Measurements from ENCODE around the gene B3GLCT.

Gene B3GLCT

DNA sequence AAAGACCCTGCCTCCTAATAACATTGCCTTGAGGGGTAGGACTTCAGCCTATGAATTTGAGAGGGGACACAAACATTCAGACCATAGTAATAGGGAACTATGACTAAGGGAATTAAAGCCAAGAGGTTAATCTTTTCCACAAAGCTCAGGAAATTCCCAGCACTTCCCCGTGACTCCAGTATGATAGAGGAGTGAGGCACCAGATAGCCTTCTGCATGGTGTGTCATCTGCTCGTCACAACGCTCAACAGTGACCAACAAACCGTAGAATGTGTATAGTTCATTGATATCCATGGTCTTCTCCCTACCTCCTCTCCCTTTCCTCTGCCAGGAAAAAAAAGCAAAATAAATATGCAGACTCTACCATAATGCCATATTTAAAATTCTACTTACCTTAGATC, 64.4 kb downstream of the B3GLCT start:
- TF ChIP-seq, protein P1, sequence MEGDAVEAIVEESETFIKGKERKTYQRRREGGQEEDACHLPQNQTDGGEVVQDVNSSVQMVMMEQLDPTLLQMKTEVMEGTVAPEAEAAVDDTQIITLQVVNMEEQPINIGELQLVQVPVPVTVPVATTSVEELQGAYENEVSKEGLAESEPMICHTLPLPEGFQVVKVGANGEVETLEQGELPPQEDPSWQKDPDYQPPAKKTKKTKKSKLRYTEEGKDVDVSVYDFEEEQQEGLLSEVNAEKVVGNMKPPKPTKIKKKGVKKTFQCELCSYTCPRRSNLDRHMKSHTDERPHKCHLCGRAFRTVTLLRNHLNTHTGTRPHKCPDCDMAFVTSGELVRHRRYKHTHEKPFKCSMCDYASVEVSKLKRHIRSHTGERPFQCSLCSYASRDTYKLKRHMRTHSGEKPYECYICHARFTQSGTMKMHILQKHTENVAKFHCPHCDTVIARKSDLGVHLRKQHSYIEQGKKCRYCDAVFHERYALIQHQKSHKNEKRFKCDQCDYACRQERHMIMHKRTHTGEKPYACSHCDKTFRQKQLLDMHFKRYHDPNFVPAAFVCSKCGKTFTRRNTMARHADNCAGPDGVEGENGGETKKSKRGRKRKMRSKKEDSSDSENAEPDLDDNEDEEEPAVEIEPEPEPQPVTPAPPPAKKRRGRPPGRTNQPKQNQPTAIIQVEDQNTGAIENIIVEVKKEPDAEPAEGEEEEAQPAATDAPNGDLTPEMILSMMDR (IDR thresholded peaks at IDR 0.05): no peak

DNA sequence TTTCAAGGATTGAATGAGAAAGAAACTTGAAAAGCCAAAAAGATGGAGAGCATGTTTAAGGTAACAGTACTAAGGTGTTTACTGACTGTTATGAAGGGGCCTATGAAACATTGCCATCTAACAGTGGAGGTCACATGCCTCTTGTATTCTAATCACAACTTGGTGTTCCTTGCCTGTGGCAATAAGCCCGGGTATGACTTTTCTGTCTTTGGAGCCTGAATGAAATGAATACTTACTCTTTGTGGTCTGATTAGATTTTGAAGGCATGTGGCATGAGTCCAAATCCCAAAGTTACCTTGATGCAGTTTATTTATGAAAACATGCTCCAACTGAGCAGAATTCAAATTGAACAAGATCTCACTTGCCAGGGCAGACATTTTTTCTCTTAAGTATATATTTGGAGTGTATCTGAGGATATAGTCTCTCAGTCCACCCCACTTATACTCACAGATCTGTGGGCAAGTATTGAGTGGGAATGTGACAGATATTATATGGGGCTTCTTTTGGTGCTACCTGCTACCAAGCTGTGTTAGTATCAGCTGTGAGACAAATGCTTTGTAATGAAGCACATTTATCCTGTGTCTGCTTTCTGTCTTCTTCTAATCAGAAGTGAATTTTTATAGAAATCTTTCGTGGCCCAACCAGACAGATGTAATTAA, 67.5 kb downstream of the B3GLCT start:
- TF ChIP-seq, protein P1 (IDR thresholded peaks at IDR 0.05): no peak

DNA sequence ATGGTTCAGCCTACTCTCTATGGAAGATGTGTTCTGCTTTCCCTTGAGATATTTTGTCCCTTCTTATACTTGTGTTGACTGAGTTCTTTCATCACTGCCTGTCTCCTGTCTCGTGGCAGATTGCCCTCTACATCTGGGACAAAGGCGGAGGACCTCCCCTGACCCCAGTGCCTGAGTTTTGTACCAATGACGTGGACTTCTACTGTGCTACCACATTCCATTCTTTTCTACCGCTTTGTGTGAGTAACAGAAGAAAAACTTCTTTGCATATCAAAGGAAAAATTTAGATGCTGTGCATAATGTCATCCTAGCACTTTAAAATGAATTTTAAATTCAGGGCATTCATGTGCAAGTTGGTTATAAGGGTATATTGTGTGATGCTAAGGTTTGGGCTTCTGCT, 74.6 kb downstream of the B3GLCT start:
- TF ChIP-seq, protein P1 (IDR thresholded peaks at IDR 0.05): no peak

DNA sequence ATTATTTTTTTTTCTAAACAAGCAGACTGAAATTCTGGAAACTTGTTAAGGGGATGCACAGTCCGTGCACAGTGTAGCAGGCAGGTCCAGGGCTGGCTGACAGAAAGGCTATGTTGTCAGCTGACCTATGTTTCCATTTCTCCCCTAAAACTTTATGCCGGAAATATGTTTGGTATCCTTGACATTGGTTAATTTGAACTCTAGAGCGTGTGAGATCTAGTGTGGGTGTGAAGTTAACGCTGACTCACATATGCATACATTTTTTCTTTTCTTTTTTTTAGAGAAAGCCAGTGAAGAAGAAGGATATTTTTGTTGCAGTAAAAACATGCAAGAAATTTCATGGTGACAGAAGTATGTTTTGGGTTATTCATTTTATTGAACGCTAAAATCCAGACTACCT, 76.6 kb downstream of the B3GLCT start:
- TF ChIP-seq, protein P1 (IDR thresholded peaks at IDR 0.05): no peak

DNA sequence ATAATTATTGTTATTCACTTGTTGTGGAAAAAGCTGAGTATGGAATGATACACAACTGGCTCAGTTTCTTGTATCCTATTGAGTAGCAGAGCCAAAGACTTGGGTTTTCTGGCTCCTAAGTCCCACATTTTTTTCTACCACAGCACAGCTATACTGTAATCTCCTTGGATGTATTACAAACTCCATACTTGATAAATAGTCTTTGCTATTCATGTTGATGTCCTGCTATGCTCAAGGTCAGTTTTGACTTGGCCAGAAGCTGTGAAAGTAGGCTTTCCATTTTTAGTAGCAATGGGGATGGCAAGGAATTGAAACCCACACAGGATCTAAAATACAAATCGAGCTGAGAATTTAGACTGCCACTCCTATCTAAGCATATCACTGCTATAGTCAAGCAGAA, 79.1 kb downstream of the B3GLCT start:
- TF ChIP-seq, protein P1 (IDR thresholded peaks at IDR 0.05): no peak

DNA sequence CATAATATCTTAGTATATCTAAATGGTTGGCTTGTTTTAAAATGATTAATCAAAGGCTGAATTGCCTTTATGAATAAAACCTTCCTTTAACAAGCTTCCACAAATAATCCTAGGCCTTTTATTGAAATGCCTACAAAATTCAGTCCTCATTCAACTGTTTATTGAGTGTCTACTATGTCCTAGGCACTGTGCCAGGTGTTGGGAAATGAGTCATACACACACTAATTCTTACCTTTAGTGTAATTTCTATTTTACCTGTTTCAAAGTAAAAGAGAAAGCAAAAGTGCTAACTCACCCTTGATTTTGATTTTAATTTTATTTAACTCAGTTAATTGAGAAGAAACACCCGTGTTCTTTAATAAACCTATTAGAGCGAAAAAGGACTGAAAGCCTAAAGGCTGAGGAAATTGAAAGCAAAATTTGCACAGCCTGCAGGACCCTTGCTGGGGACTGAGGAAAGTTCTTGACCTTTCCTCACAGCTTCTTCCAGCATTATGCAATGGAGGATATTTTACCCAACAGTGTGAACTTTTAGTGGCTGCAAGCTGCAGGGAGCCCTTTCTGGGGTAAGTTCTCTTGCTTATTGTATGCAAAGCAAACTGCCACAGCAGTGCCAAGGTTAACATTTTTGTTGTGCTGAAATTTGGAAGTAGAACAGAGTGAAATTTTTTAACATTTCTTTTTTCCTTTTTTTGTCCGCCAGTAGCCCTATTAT, 83.1 kb downstream of the B3GLCT start:
- TF ChIP-seq, protein P1 (IDR thresholded peaks at IDR 0.05): no peak

DNA sequence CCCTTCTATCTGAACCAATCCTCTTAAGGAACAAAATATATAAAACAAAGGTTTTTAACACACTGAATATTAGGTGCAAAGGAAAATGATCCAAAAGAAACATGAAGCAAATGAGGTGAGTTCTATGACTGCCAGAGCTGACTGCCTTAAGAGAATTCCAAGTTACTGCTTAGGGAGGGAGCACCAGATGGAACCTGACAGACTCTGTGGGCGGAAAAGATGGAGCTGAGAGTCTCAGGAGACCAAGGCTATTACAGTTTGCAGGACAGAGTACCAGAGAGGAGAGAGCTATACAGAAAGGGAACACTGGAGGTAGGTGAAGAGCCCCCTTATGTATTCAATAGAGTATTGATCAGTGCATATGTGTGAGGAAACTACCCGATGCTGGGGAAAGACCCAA, 87.2 kb downstream of the B3GLCT start:
- TF ChIP-seq, protein P1 (IDR thresholded peaks at IDR 0.05): no peak

Data from LNCAP (cell line).